DND-41 (cell line): ENCODE results near the gene RASGRP2.

Experiments
- EZH2 ChIP-seq: IDR thresholded peaks from 3 replicates; pipeline ENCODE4 v1.6.1; 2012; ENCODE audit warnings: borderline replicate concordance, low read depth, mild to moderate bottlenecking, moderate library complexity, low read length, inconsistent platforms; ENCODE audit not compliant: severe bottlenecking
- TF ChIP-seq, protein P1 (sequence below): IDR thresholded peaks from 2 replicates; pipeline ENCODE4 v1.5.1; 2012; ENCODE audit warnings: borderline replicate concordance, low read length, moderate library complexity, mild to moderate bottlenecking; ENCODE audit not compliant: poor library complexity, severe bottlenecking; ENCODE audit errors: extremely low read depth

- TF ChIP-seq, protein P1, sequence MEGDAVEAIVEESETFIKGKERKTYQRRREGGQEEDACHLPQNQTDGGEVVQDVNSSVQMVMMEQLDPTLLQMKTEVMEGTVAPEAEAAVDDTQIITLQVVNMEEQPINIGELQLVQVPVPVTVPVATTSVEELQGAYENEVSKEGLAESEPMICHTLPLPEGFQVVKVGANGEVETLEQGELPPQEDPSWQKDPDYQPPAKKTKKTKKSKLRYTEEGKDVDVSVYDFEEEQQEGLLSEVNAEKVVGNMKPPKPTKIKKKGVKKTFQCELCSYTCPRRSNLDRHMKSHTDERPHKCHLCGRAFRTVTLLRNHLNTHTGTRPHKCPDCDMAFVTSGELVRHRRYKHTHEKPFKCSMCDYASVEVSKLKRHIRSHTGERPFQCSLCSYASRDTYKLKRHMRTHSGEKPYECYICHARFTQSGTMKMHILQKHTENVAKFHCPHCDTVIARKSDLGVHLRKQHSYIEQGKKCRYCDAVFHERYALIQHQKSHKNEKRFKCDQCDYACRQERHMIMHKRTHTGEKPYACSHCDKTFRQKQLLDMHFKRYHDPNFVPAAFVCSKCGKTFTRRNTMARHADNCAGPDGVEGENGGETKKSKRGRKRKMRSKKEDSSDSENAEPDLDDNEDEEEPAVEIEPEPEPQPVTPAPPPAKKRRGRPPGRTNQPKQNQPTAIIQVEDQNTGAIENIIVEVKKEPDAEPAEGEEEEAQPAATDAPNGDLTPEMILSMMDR = no peak
- no peak for TF ChIP-seq EZH2
Measured at GRCh38 chr11:64677441-64678023, 66.4 kb downstream of the RASGRP2 start.
